Measurements from ENCODE around the gene DCAF11. TPM values are rescaled to one million over a fixed set of nuclear protein-coding genes. Genes with fewer than 3 reads are reported as not detected.

DCAF11 gene
- total RNA-seq, 1 donor, result 47.9 TPM

DNA sequence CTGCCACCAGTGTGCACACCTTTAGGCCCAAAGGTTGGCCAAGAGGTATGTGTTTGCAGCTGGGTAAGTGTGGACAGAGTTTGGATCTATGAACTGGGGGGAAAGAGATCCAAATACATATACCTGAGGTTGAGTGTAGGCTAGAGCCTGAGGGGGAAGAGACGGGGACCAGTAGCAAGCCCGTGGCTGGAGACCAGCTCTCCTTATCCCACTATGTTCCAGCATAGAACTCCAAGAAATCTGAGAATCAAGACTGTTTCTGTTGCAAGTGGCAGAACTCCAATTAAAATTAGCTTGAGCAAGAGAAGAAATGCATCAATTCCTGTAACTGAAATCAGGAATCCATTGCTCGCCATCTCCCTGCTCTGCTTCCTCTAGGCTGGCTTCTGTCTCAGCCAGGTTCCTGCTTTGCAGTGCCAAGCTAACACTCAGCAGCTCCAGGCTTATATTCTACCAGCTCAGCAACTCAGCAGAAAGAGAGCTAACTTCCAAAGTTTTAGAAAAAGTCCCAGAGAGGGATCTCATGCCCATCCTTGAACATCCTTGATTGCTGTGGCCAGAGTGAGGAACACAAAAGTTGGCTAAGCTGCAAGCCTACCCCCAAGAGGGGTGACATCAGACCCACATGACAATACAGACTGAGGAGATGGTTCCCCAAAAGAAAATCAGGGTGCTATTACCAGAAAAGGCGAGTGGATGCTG lies 21.9 kb upstream of the DCAF11 start:
- no peak for DNase-seq (ENCODE audit: low read depth)
- no peak overlapping the region for H3K4me3 ChIP-seq (ENCODE audit: low read depth, low read length)
- TF ChIP-seq, protein P1, sequence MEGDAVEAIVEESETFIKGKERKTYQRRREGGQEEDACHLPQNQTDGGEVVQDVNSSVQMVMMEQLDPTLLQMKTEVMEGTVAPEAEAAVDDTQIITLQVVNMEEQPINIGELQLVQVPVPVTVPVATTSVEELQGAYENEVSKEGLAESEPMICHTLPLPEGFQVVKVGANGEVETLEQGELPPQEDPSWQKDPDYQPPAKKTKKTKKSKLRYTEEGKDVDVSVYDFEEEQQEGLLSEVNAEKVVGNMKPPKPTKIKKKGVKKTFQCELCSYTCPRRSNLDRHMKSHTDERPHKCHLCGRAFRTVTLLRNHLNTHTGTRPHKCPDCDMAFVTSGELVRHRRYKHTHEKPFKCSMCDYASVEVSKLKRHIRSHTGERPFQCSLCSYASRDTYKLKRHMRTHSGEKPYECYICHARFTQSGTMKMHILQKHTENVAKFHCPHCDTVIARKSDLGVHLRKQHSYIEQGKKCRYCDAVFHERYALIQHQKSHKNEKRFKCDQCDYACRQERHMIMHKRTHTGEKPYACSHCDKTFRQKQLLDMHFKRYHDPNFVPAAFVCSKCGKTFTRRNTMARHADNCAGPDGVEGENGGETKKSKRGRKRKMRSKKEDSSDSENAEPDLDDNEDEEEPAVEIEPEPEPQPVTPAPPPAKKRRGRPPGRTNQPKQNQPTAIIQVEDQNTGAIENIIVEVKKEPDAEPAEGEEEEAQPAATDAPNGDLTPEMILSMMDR (IDR thresholded peaks at IDR 0.05; ENCODE audit: insufficient read depth, low read depth, low read length), result no peak

GRCh38 chr14:24093207-24093900 lies 21.2 kb upstream of the DCAF11 start:
- H3K4me3 ChIP-seq (ENCODE audit: low read depth, low read length), result peak overlapping the region; percentile 77
- no peak for DNase-seq (ENCODE audit: low read depth)
- TF ChIP-seq, protein P1 (IDR thresholded peaks at IDR 0.05; ENCODE audit: insufficient read depth, low read depth, low read length), result no peak

GRCh38 chr14:24093901-24094840 lies 20.4 kb upstream of the DCAF11 start, which contains the start of gene PCK2:
PCK2 (plus strand) TSS chr14:24094311; CDS start chr14:24094406, 95 bp downstream.
- TF ChIP-seq, protein P1 (IDR thresholded peaks at IDR 0.05; ENCODE audit: insufficient read depth, low read depth, low read length), result no peak
- peak; percentile 94 for DNase-seq (ENCODE audit: low read depth)
- peak within 1 kb of the TSS; percentile 77 for H3K4me3 ChIP-seq (ENCODE audit: low read depth, low read length)

- no peak for DNase-seq (ENCODE audit: low read depth)
- TF ChIP-seq, protein P1 (IDR thresholded peaks at IDR 0.05; ENCODE audit: insufficient read depth, low read depth, low read length), result no peak
- H3K4me3 ChIP-seq (ENCODE audit: low read depth, low read length), result peak overlapping the region; percentile 77
These were observed 19.7 kb upstream of the DCAF11 start for GRCh38 chr14:24094841-24095270.

DNA sequence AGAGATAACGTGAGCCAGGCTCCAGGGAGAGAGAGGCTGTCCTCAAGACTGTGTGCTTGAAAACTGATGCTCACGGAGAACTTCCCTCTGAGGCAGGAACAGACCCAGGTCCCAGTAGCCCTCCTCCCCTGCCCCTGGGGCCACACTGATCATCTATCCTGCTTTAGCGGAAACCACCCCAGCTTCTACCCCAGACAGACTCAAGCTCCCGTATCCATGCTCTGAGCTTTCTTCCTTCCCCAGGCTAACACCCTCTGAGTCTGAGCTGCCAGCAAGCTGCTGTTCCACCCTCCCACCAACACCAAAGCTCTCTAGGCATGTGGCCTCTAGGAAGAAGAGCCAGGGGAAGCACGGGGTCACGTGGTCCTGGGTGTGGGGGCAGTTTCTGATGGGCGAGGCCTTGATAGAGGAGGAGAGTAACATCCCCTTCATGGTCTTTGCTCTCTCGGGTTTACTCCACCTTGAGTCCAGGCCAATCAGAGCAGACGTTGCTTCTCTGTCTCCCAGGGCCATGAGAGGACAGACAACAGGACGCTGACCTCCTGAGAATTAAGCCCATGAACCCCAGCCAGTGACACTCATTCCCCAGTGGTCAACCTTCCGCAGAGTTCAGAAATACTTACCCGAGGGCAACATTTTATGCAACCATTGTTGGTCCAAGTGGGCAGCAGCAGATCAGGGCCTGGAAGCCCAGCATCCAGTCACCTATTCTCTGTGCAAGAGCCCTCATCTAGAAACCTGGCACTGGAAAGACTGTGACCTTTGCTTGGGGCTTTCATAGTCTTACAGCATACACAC lies 19.1 kb upstream of the DCAF11 start:
- TF ChIP-seq, protein P1 (IDR thresholded peaks at IDR 0.05; ENCODE audit: insufficient read depth, low read depth, low read length), result no peak
- peak; percentile 41 for DNase-seq (ENCODE audit: low read depth)
- H3K4me3 ChIP-seq (ENCODE audit: low read depth, low read length), result peak overlapping the region; percentile 77
